Ascending aorta (tissue), 2 donors: ENCODE measurements around the gene PLCB1. TPM values are rescaled to one million over a fixed set of nuclear protein-coding genes. Genes with fewer than 3 reads are reported as not detected.

Source experiments
- DNase-seq, 2 donors: peaks; one replicate each; pipeline ENCODE4 v3.0.0-alpha.2; 2019; ENCODE audit warnings: low spot score in 2 of 2
- H3K27ac ChIP-seq, 2 donors: fragments of 200-600 bp; sonication (generic); one replicate each; pipeline ENCODE4 v1.5.1; 2016 to 2017; ENCODE audit warnings: mild to moderate bottlenecking in 1 of 2
- H3K27me3 ChIP-seq: fragments of 200-600 bp; sonication (generic); one replicate; pipeline ENCODE4 v1.5.1; 2017
- H3K36me3 ChIP-seq, 2 donors: fragments of 200-600 bp; sonication (generic); one replicate each; pipeline ENCODE4 v1.5.1; 2016
- H3K4me1 ChIP-seq, 2 donors: fragments of 200-600 bp; sonication (generic); one replicate each; pipeline ENCODE4 v1.5.1; 2016 to 2017; ENCODE audit warnings: mild to moderate bottlenecking in 1 of 2
- H3K4me3 ChIP-seq, 2 donors: fragments of 200-600 bp; sonication (generic); one replicate each; pipeline ENCODE4 v1.5.1; 2016 to 2017; ENCODE audit warnings: mild to moderate bottlenecking in 1 of 2
- H3K9me3 ChIP-seq, 2 donors: fragments of 200-600 bp; sonication (generic); one replicate each; pipeline ENCODE4 v1.5.1; 2016
- CTCF ChIP-seq, 3 experiments: fragments of 200-600 bp in 2 of 3; fragments of 450-650 bp in 1 of 3; sonication (generic) in 2 of 3; IDR thresholded peaks; one replicate each; pipeline ENCODE4 v1.5.1; 2016 to 2019; ENCODE audit warnings: antibody characterized with exemption in 3 of 3, mild to moderate bottlenecking in 1 of 3, moderate library complexity in 1 of 3
- intact Hi-C: fragments of 100-400 bp; cut with DNase I; formaldehyde crosslinking; loops from one replicate; pipeline ENCODE4 v1.15.1; 2023
- total RNA-seq: library from RNA; depleted of rRNA; stranded (reverse); fragments of >200 nt; gene quantifications from one replicate; pipeline ENCODE4 v1.1.0, GENCODE V29; 2016

Gene PLCB1
- total RNA-seq, 1 donor from 2014 or later = 22.9 TPM

GRCh38 chr20:8874437-8874836 lies 742.4 kb downstream of the PLCB1 start:
- H3K4me1 ChIP-seq = no peaks in the 10 kb centered on the region
- intact Hi-C loops = no loop called here

GRCh38 chr20:8875586-8875985 lies 743.5 kb downstream of the PLCB1 start:
- Histone ChIP-seq H3K9me3 (no peaks in the 10 kb centered on the region), H3K4me1 (no peaks in the 10 kb centered on the region), H3K36me3 (no peaks in the 10 kb centered on the region), H3K27me3 (no peaks in the 10 kb centered on the region), H3K4me3 (no peak overlapping the region), H3K27ac (no peak overlapping the region)
- no peak for DNase-seq
- TF ChIP-seq CTCF (IDR thresholded peaks at IDR 0.05) = no peak
- intact Hi-C loops = no loop called here

More at GRCh38 chr20:8874437-8874836, 742.4 kb downstream of the PLCB1 start:
- DNase-seq = no peak
- TF ChIP-seq CTCF (IDR thresholded peaks at IDR 0.05) = no peak
- H3K36me3 ChIP-seq = no peaks in the 10 kb centered on the region
- H3K27me3 ChIP-seq = no peaks in the 10 kb centered on the region
- no peaks in the 10 kb centered on the region for H3K9me3 ChIP-seq
- H3K27ac ChIP-seq = no peak overlapping the region
- no peak overlapping the region for H3K4me3 ChIP-seq

GRCh38 chr20:8876366-8876765 lies 744.3 kb downstream of the PLCB1 start:
- no peaks in the 10 kb centered on the region for H3K27me3 ChIP-seq
- no peaks in the 10 kb centered on the region for H3K4me1 ChIP-seq
- TF ChIP-seq CTCF (IDR thresholded peaks at IDR 0.05) = no peak
- no peaks in the 10 kb centered on the region for H3K36me3 ChIP-seq
- no peak overlapping the region for H3K27ac ChIP-seq
- H3K9me3 ChIP-seq = no peaks in the 10 kb centered on the region
- DNase-seq = no peak
- intact Hi-C loops = no loop called here
- no peak overlapping the region for H3K4me3 ChIP-seq

GRCh38 chr20:8877294-8877693 lies 745.2 kb downstream of the PLCB1 start:
- intact Hi-C loops = no loop called here
- TF ChIP-seq CTCF (IDR thresholded peaks at IDR 0.05) = no peak
- Histone ChIP-seq H3K9me3 (no peaks in the 10 kb centered on the region), H3K27me3 (no peaks in the 10 kb centered on the region), H3K27ac (no peak overlapping the region), H3K36me3 (no peaks in the 10 kb centered on the region), H3K4me3 (no peak overlapping the region), H3K4me1 (no peaks in the 10 kb centered on the region)
- no peak for DNase-seq

- H3K27me3 ChIP-seq = no peaks in the 10 kb centered on the region
- intact Hi-C loops = no loop called here
These were observed 747.6 kb downstream of the PLCB1 start for GRCh38 chr20:8879669-8880068.

More at GRCh38 chr20:8879669-8880068, 747.6 kb downstream of the PLCB1 start:
- Histone ChIP-seq H3K9me3 (no peaks in the 10 kb centered on the region), H3K36me3 (no peaks in the 10 kb centered on the region), H3K4me1 (no peaks in the 10 kb centered on the region), H3K4me3 (no peak overlapping the region), H3K27ac (no peak overlapping the region)
- TF ChIP-seq CTCF (IDR thresholded peaks at IDR 0.05) = no peak
- no peak for DNase-seq
